GM18868 (cell line): ENCODE measurements around the gene AFAP1.

ENCODE experiments used
- ATAC-seq: cut with Tn5 transposase; IDR thresholded peaks from one replicate; pipeline ENCODE4 v1.9.1; 2021; ENCODE audit warnings: mild to moderate bottlenecking, moderate library complexity; ENCODE audit not compliant: unreplicated experiment

Gene AFAP1

DNA sequence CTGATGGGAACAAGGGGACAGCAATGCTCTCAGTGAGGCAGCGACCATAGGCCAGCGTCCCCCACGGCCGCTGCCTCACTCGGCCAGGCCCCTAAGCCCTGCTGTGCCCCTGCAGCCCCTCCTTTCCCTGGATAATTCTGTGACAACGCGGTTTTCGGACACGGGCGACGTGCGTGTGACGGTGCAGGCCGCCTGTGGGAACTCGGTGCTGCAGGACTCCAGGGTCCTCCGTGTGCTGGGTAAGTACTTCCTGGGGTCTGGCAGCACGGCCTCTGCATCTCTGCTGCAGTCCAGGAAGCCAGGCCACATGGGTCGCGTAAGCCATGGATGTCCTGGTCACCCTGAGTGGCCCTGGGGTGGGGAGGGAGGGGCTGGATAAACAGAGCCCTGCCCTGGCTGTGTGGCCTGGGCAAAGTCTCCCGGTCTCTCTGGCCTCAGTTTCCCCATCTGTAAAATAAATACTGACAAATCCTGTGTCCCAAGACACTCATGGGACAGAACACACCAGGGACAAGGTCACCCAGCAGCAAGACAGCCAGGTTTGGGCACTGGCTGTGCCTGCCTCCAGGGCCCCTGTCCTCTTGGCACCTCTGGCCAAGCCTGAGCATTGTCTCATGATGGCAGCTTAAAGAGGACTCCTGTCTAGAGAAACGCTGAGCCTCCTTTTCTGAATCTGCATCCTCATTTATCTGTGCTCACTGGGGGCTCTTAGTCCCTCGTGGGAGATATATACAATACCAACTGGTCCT, 212.8 kb downstream of the AFAP1 start:
- no peak for ATAC-seq

DNA sequence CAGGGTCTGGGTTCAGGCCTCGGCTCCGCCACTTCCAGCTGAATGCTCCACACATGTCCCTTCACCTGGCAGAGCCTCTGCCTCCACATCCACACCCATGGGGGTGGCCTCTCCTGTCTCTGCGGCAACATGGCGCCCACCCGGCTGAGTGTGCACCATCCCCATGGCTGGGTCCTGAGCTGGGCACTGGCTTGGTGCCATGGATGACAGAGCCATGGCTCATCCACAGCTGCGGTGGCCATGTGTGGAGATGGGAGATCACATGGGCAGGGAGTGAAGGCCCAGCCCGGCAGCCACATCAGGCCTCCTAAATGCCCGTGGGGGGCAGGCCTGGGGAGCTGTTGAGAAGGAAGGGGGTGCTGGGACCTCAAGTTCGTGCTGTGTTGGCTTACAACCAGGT, 213.7 kb downstream of the AFAP1 start:
- no peak for ATAC-seq

GRCh38 chr4:7723625-7724024, 216.0 kb downstream of the AFAP1 start:
- no peak for ATAC-seq

DNA sequence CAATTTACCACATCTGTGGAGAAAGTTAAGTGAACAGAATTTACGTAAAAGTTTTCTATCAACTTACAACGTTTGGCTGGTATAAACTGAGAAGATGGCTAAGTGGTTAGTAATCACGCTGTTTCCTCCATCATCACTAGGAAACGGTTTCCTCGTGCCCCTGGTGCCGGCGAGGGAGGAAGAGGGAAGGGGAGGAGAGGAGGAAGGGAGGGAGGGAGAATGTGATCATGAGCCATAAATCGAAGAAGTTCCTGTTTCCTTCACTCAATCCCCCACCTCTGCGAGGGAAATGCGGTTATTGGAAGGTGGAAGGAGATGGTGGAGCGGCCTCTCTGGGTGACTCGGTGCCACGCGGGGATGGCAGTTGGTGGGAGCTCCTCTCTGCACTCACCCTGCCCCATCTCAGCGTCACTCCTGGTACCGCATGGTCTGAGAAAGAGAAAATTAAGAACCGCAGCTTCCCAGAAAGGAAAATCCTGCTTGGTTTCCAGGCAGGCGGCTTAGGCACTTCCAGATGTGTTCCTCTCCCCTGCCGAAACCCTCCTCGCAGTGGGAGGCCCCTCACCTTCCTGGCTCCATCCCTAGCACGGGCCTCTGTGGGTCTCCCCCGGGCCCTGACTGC, 216.8 kb downstream of the AFAP1 start:
- ATAC-seq: no peak

GRCh38 chr4:7721984-7722551, 217.6 kb downstream of the AFAP1 start:
- ATAC-seq: no peak

DNA sequence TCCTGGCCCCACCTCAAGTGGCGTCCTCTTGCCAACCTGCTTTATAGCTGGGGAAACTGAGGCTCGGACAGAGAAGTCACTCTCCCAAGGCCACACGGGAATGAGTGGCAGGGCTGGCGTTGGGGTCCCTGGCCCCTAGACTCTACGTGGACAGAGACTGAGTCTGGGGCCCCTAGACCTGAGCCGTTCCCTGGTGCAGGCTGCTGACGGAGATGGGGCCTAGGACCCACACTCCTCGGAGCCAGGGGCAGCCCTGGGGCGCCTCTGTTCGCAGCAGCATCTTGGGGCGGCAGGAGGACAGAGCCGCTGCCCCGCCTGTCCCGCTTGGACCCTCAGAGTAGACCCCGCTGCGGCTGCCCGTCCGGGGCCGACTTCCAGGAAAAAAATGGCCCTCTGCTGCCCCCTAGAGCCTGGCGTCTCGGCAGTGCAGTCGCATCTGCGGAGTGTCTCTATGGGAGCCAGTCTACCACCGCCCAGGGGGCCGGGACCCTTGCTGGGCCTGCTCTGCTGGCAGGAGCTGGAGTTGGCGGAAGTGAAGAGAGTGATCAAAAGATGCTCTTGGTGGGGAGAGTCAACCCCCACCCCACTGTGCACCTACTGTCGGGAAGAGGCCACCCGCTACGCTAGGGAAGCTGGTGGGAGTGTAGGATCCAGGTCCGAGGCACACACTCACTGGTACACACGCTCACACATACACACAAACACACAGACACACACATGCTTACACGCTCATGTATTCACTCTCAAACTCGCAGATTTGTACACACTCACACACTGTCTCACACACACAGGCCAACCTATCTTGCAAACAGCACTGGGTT, 220.1 kb downstream of the AFAP1 start:
- ATAC-seq: no peak

GRCh38 chr4:7717946-7718490, 221.6 kb downstream of the AFAP1 start:
- no peak for ATAC-seq

DNA sequence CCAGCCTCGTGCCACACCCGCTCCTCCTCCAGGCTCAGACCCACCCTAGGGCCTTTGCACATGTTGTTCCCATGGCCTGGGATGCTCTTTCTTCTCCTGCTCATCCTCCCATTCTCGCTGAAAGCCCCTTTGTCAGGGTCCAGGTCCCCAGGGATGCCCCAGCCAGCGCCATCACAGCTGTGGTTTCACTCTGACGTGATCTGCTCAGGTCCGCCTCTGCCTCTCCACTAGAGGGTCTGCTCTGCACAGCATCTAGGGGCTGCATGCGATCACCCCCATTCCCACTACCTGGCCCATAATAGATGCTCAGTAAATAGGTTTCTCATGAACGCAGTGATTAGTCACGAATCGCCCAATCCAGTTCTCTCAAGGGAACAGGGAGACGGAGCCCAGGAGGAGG, 222.5 kb downstream of the AFAP1 start:
- no peak for ATAC-seq

GRCh38 chr4:7716010-7716721, 223.5 kb downstream of the AFAP1 start:
- ATAC-seq: no peak

DNA sequence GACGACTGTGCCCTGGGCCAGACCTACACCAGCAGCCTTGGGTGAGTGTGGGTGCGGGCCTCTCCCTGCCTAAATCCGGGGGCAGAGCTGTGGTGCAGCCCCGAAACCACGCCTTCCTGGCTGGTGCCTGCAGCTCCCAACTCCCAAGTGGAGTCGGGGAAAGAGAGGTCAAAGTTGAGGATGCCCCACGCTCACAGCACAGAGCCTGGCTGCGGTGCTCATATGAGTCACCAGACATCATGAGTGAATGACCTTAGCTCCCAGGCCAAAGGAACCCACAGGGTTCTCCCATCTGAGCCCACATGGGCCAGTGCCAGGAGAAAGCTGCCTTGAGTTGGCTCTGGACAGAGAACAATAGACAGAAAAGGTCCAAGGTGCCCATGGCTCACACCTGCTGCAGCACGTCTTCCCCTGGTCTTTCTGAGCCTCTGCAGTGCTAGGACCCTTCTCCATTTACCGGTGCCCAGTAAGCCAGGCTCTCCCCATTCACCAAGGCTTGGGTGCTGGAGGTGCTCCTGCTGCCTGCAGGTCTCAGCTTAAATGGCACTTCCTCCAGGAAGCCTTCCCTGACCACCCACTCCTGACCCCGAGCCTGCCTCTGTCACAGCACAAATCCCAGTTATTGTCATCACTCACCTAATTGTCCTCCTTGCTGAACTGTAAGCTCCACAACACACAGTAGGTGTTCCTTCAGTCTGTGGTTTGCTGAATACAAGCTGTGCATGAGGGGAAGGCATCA, 224.2 kb downstream of the AFAP1 start:
- ATAC-seq: no peak

DNA sequence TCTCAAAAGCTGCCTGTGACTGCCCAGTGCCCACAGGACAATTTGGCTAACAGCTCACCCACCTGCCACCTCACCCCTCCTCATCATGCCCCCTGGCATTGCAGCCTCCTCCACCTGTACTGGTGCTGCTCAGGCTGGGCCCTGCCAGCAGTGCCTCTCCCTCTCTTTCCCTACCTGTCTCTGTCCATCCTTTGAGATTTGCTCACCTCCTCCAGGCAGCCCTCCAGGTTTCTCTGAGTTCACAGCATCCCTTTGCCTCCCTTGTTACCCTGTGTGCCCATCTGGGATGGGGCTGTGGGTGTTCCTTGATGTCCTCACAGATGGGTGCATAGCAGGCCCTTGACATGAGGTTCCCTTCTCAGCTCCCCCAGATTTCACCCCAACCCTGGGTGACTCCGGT, 224.9 kb downstream of the AFAP1 start:
- no peak for ATAC-seq

DNA sequence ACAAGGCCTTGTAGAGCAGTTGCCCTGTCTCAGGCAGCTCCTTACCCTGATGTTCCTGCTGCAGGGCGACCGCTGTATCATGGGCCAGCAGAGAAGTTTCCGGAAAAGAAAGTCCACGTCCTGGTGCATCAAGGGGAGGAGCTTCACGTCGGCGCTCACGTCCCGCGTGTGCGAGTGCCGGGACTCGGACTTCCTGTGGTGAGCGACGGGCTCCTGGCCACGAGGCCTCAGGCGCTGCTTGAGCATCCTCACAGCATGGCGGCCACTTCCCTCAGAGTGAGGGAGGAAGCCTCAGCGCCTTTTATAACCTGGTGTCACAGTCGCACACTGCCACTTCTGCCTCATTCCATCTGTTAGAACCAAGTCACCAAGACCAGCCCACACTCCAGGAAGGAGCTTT, 225.5 kb downstream of the AFAP1 start:
- ATAC-seq: no peak

DNA sequence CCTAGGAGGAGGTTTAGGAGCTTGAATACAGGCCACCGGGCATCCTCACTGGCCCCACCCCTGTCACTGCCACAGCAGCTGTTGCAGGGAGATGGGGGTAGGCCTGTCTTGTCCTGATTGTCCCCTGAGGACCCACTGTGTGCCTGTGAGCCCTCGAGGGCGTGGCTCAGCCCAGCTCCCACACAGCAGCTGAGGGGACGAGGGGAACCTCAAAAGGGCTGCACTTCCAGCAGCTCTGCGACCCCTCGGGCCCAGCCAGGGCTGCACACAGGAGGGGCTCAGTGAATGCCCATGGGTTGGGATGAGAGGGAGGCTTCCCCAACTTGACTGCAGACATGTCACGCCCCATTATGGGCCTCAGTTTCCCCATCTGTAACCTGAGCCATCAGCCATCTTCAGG, 225.9 kb downstream of the AFAP1 start:
- ATAC-seq: no peak

- ATAC-seq: no peak
Observed at GRCh38 chr4:7712021-7712671, 227.5 kb downstream of the AFAP1 start.

- no peak for ATAC-seq
Observed at GRCh38 chr4:7711307-7711963, 228.2 kb downstream of the AFAP1 start.

DNA sequence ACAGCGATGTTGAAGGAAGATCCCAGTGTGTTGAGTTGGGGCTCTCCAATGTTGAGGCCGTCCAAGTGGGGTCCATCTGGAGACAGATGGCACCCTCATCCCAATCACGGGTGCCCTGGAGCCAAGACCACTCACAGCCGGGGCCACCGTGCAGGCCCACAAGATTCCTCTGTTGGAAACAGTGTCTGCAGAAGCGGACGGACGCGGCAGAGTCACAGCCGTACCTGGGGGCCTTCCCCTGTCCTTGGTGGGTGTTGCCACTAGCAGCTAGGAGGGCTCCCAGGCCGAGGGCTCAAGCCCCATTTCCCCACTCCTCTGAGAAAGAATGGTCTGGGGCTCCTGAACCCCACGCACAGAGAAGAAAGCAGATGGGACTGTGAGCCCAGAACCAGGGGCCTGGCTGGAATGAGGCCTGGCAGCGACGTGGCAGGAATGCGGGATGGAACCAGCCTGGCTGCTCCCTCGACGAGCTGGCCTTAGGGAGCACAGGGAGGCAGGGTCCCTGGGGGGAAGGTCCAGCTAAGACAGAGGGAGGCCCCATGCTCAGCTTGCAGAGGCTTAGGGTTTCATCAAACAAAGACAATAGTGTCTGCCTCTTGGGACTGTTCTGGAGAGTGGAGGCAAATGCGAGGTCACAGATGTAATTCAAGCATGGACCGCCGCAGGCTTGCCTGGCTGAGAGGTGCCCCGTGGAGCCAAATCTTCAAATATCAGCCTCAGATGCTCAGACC, 228.9 kb downstream of the AFAP1 start:
- no peak for ATAC-seq

GRCh38 chr4:7710126-7710525, 229.5 kb downstream of the AFAP1 start:
- no peak for ATAC-seq

DNA sequence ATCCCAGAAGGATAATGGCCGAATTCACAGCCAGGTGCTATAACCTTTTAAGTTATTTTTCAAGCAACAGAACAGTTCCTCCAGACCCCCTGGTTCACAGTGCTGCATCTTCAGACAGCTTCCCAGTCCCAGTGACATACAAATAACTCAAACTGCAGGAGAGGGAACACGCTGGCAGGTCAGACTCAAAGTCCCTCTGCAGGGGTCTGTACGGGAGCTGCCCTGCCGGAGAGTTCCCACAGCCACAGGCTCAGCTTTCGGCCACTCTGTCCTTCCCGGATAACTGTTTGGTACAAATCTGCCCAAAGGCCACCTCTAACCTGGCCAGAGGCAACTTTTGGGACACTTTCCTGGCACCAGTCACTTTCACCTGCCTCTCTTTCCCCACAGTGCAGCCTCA, 230.2 kb downstream of the AFAP1 start:
- no peak for ATAC-seq
